ENCODE data around the gene RHOBTB1.

Gene RHOBTB1

DNA sequence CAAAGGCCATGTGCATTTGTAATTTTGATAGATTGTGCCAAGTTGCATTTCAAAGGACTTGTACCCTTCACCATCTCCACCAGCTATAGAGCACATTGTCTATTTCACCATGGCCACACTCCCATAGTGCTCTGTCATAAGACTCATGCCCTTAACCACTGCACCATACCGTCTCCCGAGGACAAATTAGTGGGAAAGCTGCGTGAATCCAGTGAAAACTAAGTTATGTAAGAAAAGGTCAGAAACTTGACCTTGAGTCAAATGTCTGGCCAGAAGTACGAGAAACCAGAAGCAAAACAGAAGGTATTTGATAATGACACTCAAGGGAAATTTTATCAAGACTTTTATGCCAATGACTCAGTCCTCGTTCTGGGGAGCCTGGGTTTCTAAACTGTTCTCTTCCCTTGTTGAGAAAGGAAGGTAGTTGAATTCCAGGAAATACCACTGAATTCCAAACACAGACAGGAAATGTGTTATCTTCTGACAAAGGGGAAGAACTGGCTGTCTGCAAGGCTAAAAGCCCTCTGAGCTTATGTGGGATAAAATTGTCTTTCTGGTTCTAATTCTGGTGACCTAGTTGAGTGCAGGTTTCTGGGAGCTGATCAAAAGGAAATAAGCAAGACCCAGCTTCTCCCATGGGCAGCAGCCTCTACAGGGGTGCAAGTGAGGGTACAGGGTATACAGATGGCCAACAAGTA, 116.0 kb downstream of the RHOBTB1 start:
- TF ChIP-seq, protein P1, sequence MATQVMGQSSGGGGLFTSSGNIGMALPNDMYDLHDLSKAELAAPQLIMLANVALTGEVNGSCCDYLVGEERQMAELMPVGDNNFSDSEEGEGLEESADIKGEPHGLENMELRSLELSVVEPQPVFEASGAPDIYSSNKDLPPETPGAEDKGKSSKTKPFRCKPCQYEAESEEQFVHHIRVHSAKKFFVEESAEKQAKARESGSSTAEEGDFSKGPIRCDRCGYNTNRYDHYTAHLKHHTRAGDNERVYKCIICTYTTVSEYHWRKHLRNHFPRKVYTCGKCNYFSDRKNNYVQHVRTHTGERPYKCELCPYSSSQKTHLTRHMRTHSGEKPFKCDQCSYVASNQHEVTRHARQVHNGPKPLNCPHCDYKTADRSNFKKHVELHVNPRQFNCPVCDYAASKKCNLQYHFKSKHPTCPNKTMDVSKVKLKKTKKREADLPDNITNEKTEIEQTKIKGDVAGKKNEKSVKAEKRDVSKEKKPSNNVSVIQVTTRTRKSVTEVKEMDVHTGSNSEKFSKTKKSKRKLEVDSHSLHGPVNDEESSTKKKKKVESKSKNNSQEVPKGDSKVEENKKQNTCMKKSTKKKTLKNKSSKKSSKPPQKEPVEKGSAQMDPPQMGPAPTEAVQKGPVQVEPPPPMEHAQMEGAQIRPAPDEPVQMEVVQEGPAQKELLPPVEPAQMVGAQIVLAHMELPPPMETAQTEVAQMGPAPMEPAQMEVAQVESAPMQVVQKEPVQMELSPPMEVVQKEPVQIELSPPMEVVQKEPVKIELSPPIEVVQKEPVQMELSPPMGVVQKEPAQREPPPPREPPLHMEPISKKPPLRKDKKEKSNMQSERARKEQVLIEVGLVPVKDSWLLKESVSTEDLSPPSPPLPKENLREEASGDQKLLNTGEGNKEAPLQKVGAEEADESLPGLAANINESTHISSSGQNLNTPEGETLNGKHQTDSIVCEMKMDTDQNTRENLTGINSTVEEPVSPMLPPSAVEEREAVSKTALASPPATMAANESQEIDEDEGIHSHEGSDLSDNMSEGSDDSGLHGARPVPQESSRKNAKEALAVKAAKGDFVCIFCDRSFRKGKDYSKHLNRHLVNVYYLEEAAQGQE (IDR thresholded peaks at IDR 0.05; ENCODE audit: insufficient read depth in 1 of 2, low read depth in 2 of 2, low read length in 2 of 2) = no peak
- TF ChIP-seq POLR2AphosphoS5 (IDR thresholded peaks at IDR 0.05; ENCODE audit: low read depth, low read length) (no peak), FOXP2 (optimal IDR thresholded peaks at IDR 0.05; ENCODE audit: borderline replicate concordance, extremely low read depth, extremely low read length, insufficient read depth) (no peak), SIN3A (IDR thresholded peaks at IDR 0.05; ENCODE audit: borderline replicate concordance, insufficient read depth, low read length) (no peak), TAF1 (IDR thresholded peaks at IDR 0.05; ENCODE audit: borderline replicate concordance, insufficient read depth, low read length) (no peak)

DNA sequence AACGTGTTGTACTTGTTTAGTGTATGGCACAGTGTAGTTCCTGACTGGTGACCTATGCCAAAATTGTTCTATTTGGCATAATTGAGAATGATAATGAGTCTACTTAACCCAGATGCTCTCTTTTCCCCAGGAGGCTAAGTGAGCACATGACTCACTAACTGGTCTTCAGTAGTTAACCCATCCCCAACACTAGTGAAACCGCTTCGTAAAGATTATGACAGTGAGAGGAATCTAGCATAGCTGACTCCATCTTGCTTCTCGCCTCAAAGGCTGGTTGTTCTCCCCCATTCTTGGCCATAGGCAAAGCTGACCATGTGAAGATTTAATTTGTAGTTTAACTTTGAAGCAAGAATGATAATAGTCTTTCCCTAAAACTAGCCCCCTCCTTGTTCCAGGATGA, 118.5 kb downstream of the RHOBTB1 start:
- TF ChIP-seq FOXP2 (optimal IDR thresholded peaks at IDR 0.05; ENCODE audit: borderline replicate concordance, extremely low read depth, extremely low read length, insufficient read depth) (no peak), TAF1 (IDR thresholded peaks at IDR 0.05; ENCODE audit: borderline replicate concordance, insufficient read depth, low read length) (no peak)
- TF ChIP-seq, protein P1 (IDR thresholded peaks at IDR 0.05; ENCODE audit: insufficient read depth in 1 of 2, low read depth in 2 of 2, low read length in 2 of 2) = no peak

DNA sequence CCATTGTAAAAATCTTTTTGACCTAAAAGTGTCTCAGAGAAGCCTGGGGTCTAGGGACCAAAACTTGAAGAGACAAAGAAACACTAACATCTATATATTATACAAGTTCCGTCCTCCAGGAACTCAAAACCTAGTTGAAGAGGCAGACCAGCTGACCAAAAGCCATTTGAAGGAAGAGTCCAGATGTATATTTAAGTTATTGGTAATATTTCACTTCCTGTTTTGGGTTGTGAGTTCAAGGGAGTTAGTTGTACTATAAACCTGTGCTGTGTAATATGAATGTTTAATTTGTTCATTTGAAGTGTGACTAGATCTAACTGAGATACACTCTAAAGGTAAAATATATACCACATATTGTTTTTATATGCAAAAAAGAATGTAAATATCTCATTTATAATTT, 120.7 kb downstream of the RHOBTB1 start:
- TF ChIP-seq, protein P1 (IDR thresholded peaks at IDR 0.05; ENCODE audit: insufficient read depth in 1 of 2, low read depth in 2 of 2, low read length in 2 of 2) = no peak
- TF ChIP-seq POLR2AphosphoS5 (IDR thresholded peaks at IDR 0.05; ENCODE audit: low read depth, low read length) (no peak), FOXP2 (optimal IDR thresholded peaks at IDR 0.05; ENCODE audit: borderline replicate concordance, extremely low read depth, extremely low read length, insufficient read depth) (no peak), SIN3A (IDR thresholded peaks at IDR 0.05; ENCODE audit: borderline replicate concordance, insufficient read depth, low read length) (no peak)

DNA sequence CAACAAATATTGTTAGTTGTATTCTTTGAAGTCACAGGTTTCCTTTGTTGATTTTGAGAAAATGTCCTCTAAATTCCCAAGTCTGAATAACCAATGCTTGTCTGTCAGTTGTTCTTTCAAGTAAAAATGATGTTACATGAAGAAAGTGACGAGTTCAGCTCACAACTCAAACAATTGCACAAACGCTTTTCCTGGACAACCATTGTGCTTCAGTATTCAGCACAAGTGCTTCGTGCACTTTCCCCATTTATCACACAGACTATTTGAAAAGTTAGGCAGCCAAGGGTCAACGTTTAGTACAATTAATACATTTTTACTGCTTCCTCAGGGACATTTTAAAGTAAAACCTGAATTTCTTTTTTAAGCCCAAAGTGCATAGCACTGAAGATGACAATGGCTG, 121.2 kb downstream of the RHOBTB1 start:
- no peak for TF ChIP-seq FOXP2 (optimal IDR thresholded peaks at IDR 0.05; ENCODE audit: borderline replicate concordance, extremely low read depth, extremely low read length, insufficient read depth)
- TF ChIP-seq SIN3A (IDR thresholded peaks at IDR 0.05; ENCODE audit: borderline replicate concordance, insufficient read depth, low read length) = no peak
- no peak for TF ChIP-seq TAF1 (IDR thresholded peaks at IDR 0.05; ENCODE audit: borderline replicate concordance, insufficient read depth, low read length)
- TF ChIP-seq, protein P1 (IDR thresholded peaks at IDR 0.05; ENCODE audit: insufficient read depth in 1 of 2, low read depth in 2 of 2, low read length in 2 of 2) = no peak
- TF ChIP-seq POLR2AphosphoS5 (IDR thresholded peaks at IDR 0.05; ENCODE audit: low read depth, low read length) = no peak

DNA sequence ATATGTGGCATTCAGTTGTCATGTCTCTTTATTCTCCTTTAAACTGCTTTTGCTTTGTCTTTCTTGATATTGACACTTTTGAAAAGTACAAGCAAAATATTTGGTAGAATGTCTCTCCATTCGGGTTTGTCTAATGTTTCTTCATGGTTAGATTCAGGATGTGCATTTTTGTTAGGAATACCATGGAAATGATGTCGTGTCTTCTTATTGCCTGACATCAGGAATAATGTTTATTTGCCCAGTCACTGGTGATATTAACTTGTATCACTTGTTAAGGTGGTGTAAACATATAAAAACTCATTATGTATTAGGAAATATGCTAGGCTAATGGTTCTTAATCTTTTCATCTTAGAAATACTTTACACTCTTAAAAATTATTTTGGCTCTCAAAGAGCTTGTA, 122.3 kb downstream of the RHOBTB1 start:
- TF ChIP-seq TAF1 (IDR thresholded peaks at IDR 0.05; ENCODE audit: borderline replicate concordance, insufficient read depth, low read length) = no peak
- no peak for TF ChIP-seq FOXP2 (optimal IDR thresholded peaks at IDR 0.05; ENCODE audit: borderline replicate concordance, extremely low read depth, extremely low read length, insufficient read depth)
- TF ChIP-seq SIN3A (IDR thresholded peaks at IDR 0.05; ENCODE audit: borderline replicate concordance, insufficient read depth, low read length) = no peak
- no peak for TF ChIP-seq POLR2AphosphoS5 (IDR thresholded peaks at IDR 0.05; ENCODE audit: low read depth, low read length)
- TF ChIP-seq, protein P1 (IDR thresholded peaks at IDR 0.05; ENCODE audit: insufficient read depth in 1 of 2, low read depth in 2 of 2, low read length in 2 of 2) = no peak
